ENCODE measurements around the gene TENM4. TPM values are rescaled to one million over a fixed set of nuclear protein-coding genes. Genes with fewer than 3 reads are reported as not detected.

Gene TENM4
- polyA plus RNA-seq, 4 donors, result 19.1 to 29.5 (median 22.3) TPM

GRCh38 chr11:79100093-79100910 lies 340.5 kb downstream of the TENM4 start:
- no peak for DNase-seq (ENCODE audit: low read depth in 4 of 4, low spot score in 2 of 4)

GRCh38 chr11:79098146-79098545 lies 342.7 kb downstream of the TENM4 start:
- DNase-seq (ENCODE audit: low read depth in 4 of 4, low spot score in 2 of 4), result no peak

GRCh38 chr11:79097246-79097875 lies 343.5 kb downstream of the TENM4 start:
- no peak for DNase-seq (ENCODE audit: low read depth in 4 of 4, low spot score in 2 of 4)

- no peak for DNase-seq (ENCODE audit: low read depth in 4 of 4, low spot score in 2 of 4)
Measured at GRCh38 chr11:79095424-79095823, 345.4 kb downstream of the TENM4 start.

GRCh38 chr11:79094616-79095015 lies 346.2 kb downstream of the TENM4 start:
- DNase-seq (ENCODE audit: low read depth in 4 of 4, low spot score in 2 of 4), result no peak

- DNase-seq (ENCODE audit: low read depth in 4 of 4, low spot score in 2 of 4), result no peak
Measured at GRCh38 chr11:79092791-79093353, 348.0 kb downstream of the TENM4 start.

GRCh38 chr11:79090191-79090705 lies 350.6 kb downstream of the TENM4 start:
- no peak for DNase-seq (ENCODE audit: low read depth in 4 of 4, low spot score in 2 of 4)

- DNase-seq (ENCODE audit: low read depth in 4 of 4, low spot score in 2 of 4), result no peak
Measured at GRCh38 chr11:79089601-79090000, 351.2 kb downstream of the TENM4 start.

- no peak for DNase-seq (ENCODE audit: low read depth in 4 of 4, low spot score in 2 of 4)
Measured at GRCh38 chr11:79088967-79089366, 351.9 kb downstream of the TENM4 start.

GRCh38 chr11:79087961-79088318 lies 352.9 kb downstream of the TENM4 start:
- DNase-seq (ENCODE audit: low read depth in 4 of 4, low spot score in 2 of 4), result no peak

GRCh38 chr11:79087238-79087960 lies 353.4 kb downstream of the TENM4 start:
- peak in 1 of 4 donors; percentile 57 for DNase-seq (ENCODE audit: low read depth in 4 of 4, low spot score in 2 of 4)

- no peak for DNase-seq (ENCODE audit: low read depth in 4 of 4, low spot score in 2 of 4)
Measured at GRCh38 chr11:79086056-79086455, 354.8 kb downstream of the TENM4 start.

GRCh38 chr11:79084382-79084781 lies 356.4 kb downstream of the TENM4 start:
- DNase-seq (ENCODE audit: low read depth in 4 of 4, low spot score in 2 of 4), result no peak

GRCh38 chr11:79083352-79083751 lies 357.5 kb downstream of the TENM4 start:
- DNase-seq (ENCODE audit: low read depth in 4 of 4, low spot score in 2 of 4), result no peak

GRCh38 chr11:79082907-79083306 lies 357.9 kb downstream of the TENM4 start:
- DNase-seq (ENCODE audit: low read depth in 4 of 4, low spot score in 2 of 4), result no peak

- DNase-seq (ENCODE audit: low read depth in 4 of 4, low spot score in 2 of 4), result no peak
Measured at GRCh38 chr11:79082280-79082679, 358.6 kb downstream of the TENM4 start.

GRCh38 chr11:79081471-79082031 lies 359.3 kb downstream of the TENM4 start:
- DNase-seq (ENCODE audit: low read depth in 4 of 4, low spot score in 2 of 4), result no peak

- DNase-seq (ENCODE audit: low read depth in 4 of 4, low spot score in 2 of 4), result no peak
Measured at GRCh38 chr11:79080551-79080950, 360.3 kb downstream of the TENM4 start.

- no peak for DNase-seq (ENCODE audit: low read depth in 4 of 4, low spot score in 2 of 4)
Measured at GRCh38 chr11:79078999-79079398, 361.8 kb downstream of the TENM4 start.

GRCh38 chr11:79078456-79078855 lies 362.4 kb downstream of the TENM4 start:
- DNase-seq (ENCODE audit: low read depth in 4 of 4, low spot score in 2 of 4), result no peak
